HUES6 (cell line): ENCODE measurements around the gene PMVK.

Experiments used
- H3K27ac ChIP-seq: 2 replicates; pipeline ENCODE4 v1.7.0; 2013; ENCODE audit warnings: low read depth, mild to moderate bottlenecking, low read length, inconsistent platforms
- H3K27me3 ChIP-seq: 2 replicates; pipeline ENCODE4 v1.6.1; 2013; ENCODE audit warnings: low read length; ENCODE audit not compliant: control insufficient read depth, insufficient read depth
- H3K36me3 ChIP-seq: 2 replicates; pipeline ENCODE4 v1.6.1; 2013; ENCODE audit warnings: low read length; ENCODE audit not compliant: control insufficient read depth, insufficient read depth
- H3K4me1 ChIP-seq: 2 replicates; pipeline ENCODE4 v1.6.1; 2013; ENCODE audit warnings: low read length; ENCODE audit not compliant: control insufficient read depth, insufficient read depth
- H3K4me3 ChIP-seq: 2 replicates; pipeline ENCODE4 v1.5.1; 2013; ENCODE audit warnings: low read depth, low read length
- H3K9ac ChIP-seq: one replicate; pipeline ENCODE4 v1.6.1; 2013; ENCODE audit warnings: mild to moderate bottlenecking, low read length
- H3K9me3 ChIP-seq: 2 replicates; pipeline ENCODE4 v1.6.1; 2013; ENCODE audit warnings: low read depth, low read length; ENCODE audit not compliant: control insufficient read depth, insufficient read depth

PMVK gene

DNA sequence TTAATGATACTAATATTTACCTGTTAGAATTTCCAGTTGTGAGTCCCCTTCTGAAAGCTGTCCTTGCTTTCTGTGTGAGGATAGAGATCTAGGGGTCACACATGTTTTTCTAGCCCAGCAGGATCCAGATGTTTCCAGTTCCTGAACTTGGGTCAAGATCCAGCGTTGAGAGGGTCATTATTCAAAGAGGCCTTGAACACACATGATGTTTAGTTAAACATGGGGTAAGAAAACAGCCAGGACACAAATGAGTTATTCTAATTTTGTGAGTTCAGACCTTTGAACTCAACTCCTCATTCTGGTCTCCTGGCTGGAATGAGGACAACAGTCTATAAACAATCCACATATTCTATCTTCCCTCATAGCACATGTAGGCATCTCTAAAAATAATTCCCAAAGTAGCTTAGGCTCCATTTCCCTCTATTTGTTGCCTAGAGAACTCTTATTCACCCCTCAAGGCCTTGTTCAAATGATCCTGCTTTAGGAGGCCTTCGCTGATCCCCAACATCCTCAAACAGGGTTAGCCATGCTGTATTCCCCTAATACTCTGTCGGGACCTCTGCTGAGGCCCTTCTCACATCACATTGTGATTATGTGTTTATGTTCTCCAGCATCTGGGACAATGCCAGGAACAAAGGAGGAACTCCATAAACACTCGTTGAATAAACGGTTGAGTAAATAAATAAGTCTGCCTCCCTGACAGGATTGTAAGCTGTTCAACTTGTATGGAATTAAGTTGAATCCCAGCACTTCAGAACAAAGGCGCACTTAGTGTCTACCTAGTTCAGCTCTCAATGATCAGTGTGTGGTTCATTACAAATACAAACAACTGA, 51.4 kb downstream of the PMVK start:
- Histone ChIP-seq H3K27me3 (no peaks in the 10 kb centered on the region), H3K27ac (no peak overlapping the region), H3K4me3 (no peak overlapping the region), H3K36me3 (no peaks in the 10 kb centered on the region), H3K9ac (no peak overlapping the region), H3K9me3 (no peaks in the 10 kb centered on the region), H3K4me1 (peaks cover 7% of the 10 kb centered on the region; the same call in 1 of the 2 replicates)

DNA sequence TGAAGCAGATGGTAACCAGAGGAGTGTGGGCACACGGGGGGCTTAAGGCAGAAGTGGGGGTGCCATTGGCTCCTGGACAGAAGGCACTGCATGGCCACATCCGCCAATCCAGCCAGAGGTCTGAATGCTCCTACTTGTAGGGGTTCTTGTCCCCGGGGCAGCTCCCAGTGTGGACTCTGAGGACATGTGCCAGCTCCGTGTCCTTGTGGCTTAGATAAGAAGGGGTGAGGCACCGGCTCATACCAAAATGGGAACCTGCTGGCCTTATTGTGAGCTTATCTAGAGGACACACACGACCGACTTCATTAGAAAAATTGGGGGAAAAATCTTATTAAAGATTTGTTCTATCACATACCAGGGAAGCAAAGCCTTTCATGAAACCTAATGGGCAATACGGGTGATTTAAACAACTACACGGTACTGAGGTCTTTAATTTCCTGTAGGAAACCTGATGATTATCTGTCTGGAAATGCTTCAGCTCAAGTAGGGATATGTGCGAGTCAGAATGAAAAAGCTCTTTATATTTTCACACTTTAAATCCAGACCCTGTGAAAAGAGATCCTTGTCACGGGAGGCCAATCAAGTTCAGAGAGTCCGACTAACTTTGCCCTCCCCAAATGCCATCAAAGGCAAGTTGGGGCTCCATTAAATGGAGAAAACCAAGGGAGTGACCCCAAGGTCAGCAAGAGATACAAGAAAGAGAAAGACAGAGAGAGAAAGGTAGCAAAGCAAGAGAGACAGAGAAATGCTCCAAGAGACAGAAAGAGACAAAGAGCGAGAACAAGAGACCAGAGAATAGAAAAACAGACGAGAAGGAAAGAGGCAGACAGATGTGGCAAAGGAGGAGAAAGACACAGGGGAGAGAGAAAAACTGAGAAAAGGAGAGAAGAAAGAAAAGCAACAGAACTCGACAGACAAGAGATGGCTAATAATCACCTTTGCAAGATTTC, 52.3 kb downstream of the PMVK start:
- H3K9me3 ChIP-seq, result no peaks in the 10 kb centered on the region
- peaks cover 7% of the 10 kb centered on the region; the same call in 1 of the 2 replicates for H3K4me1 ChIP-seq
- H3K27me3 ChIP-seq, result no peaks in the 10 kb centered on the region
- H3K9ac ChIP-seq, result no peak overlapping the region
- no peaks in the 10 kb centered on the region for H3K36me3 ChIP-seq
- no peak overlapping the region for H3K27ac ChIP-seq
- H3K4me3 ChIP-seq, result no peak overlapping the region

DNA sequence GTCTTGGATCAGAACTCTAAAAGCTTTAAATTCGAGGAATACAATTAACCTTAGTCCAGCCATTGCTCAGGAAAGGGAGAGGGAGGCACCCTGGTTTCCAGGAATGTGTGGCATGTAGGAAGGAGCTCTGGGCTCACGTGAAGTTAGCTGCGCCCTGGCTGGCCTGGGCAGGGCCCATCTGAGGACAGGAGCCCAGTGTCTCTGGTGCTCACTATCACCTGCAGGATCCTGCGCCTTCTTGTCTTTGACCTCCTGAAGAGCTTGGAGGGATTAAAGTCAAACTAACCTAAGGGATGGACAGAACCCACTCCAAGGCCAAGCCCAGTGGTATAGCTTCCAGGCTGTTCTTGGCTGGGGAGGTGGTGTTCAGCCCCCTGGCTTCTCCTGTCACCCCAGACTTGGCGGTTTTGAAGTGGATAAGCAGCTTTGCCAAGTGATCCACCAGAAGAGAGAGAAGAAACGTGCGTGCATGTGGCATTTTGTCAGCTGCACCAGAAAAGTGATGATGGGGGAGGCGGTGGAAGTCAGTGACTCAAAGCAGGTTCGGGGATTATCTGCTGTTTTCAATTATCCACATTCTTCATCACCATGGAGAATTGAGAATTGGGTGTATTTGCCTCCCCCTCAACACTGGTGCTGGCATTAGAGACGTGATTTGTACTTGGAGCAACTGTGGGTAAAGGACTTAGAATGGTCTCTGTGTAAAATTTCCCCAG, 54.5 kb downstream of the PMVK start:
- H3K4me3 ChIP-seq, result no peak overlapping the region
- H3K27me3 ChIP-seq, result no peaks in the 10 kb centered on the region
- H3K27ac ChIP-seq, result no peak overlapping the region
- H3K4me1 ChIP-seq, result peaks cover 7% of the 10 kb centered on the region; the same call in 1 of the 2 replicates
- no peaks in the 10 kb centered on the region for H3K9me3 ChIP-seq
- H3K9ac ChIP-seq, result no peak overlapping the region
- H3K36me3 ChIP-seq, result no peaks in the 10 kb centered on the region

DNA sequence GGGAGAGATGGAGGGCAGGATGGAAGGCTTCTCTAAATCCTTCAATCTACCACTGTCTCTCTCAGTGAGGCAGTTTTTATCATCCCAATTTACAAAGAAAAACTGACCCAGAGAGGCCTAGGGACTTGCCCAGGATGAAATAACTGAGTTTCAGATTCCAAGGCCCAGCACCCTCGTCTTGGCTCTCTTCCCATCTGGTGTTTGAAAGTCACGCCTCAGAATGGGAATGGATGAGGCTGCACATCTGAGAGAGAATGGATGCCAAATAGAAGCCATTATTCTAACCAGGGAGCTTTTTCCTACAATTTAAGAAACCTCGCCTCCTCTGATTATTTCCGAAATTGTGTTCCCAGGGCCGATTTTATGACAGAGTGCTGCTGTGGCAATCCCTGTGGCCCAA, 55.8 kb downstream of the PMVK start:
- Histone ChIP-seq H3K9me3 (no peaks in the 10 kb centered on the region), H3K4me3 (no peak overlapping the region), H3K27ac (no peak overlapping the region), H3K36me3 (no peaks in the 10 kb centered on the region), H3K4me1 (peaks cover 7% of the 10 kb centered on the region; the same call in 1 of the 2 replicates), H3K27me3 (no peaks in the 10 kb centered on the region), H3K9ac (no peak overlapping the region)

DNA sequence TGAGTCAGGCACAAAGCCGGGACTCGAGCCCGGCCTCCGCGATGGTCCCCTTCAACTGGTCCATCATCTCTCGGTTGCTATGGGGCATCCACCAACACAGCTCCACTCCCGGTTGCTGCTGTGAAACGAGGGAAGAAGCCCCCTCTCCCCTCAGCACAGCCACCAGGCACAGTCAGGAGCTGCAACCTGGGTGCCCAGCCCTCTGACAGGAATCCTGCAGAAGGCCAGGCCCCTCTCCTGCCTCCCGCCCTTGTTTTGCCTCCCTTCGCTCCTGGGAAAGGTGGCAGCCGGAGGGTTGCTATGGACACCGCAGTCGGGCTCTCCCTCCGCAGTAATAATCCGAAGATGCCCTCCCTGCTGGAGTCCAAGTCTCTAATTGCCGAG, 57.5 kb downstream of the PMVK start:
- H3K9ac ChIP-seq, result no peak overlapping the region
- no peaks in the 10 kb centered on the region for H3K27me3 ChIP-seq
- no peak overlapping the region for H3K4me3 ChIP-seq
- no peaks in the 10 kb centered on the region for H3K36me3 ChIP-seq
- no peaks in the 10 kb centered on the region for H3K9me3 ChIP-seq
- H3K27ac ChIP-seq, result no peak overlapping the region
- H3K4me1 ChIP-seq, result peaks cover 7% of the 10 kb centered on the region; the same call in 1 of the 2 replicates

DNA sequence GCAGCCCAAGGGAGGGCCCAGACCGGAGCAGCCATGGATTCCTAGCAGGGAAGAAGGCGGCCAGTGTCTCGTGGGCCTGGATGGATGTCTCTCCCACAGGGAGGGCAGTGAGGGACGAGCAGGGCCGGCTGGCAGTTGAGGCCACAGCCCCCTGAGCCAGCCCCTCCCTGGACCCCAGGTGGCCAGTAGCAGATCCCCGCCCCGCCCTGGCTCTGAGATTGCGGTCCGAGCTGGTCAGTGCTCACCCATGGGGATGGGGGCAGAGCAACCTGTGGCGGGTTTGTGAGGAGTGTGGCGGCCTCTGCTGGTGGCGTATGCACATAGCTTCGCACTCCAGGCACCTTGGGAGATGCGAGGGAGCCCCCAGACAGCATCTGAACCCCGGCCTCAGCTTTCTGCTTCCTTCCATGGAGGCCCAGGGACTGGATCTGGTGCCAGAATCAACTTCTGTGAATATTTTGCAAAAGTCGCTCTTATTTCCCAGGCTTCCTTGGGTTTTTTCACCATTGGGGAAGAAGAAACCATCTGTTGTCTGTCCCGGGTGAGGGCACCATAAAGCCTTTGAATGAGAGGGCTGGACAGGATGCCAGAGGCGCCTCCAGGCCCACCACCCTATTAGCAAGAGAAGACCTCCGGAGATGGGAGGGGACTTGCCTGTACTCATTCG, 58.0 kb downstream of the PMVK start:
- Histone ChIP-seq H3K9ac (no peak overlapping the region), H3K9me3 (no peaks in the 10 kb centered on the region), H3K4me1 (peaks cover 7% of the 10 kb centered on the region; the same call in 1 of the 2 replicates), H3K27ac (no peak overlapping the region), H3K4me3 (no peak overlapping the region), H3K27me3 (no peaks in the 10 kb centered on the region), H3K36me3 (no peaks in the 10 kb centered on the region)

DNA sequence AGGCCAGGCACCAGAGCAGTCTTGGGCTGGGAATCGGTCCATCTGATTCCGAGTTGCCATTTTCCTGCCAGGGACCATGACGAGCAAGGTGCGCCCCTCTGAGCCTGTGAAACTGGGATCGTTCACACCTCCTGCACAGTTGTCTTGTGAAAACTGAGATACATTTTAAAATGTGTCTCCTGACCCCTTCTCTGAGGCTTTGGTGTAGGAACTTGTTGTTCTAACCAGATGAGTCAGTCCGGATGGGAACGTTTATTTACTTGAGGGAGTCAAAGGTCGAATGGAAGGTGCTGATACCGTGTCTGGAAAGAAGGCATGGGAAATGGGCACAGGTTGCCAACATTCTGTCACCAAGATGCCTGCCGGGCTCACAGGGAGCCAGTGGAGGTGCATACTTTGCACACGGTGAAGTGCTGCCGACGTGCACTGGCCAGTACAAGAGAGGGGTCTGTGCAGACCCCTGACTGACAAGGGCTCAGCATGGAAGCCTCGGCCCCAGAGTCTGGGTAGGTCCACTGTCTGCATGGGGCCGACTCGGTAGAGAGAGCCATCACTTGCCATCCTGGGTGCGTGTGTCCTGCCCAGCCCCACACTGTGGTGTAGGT, 59.0 kb downstream of the PMVK start:
- peaks cover 7% of the 10 kb centered on the region; the same call in 1 of the 2 replicates for H3K4me1 ChIP-seq
- no peak overlapping the region for H3K27ac ChIP-seq
- H3K4me3 ChIP-seq, result no peak overlapping the region
- no peaks in the 10 kb centered on the region for H3K36me3 ChIP-seq
- no peaks in the 10 kb centered on the region for H3K9me3 ChIP-seq
- H3K9ac ChIP-seq, result no peak overlapping the region
- H3K27me3 ChIP-seq, result no peaks in the 10 kb centered on the region

DNA sequence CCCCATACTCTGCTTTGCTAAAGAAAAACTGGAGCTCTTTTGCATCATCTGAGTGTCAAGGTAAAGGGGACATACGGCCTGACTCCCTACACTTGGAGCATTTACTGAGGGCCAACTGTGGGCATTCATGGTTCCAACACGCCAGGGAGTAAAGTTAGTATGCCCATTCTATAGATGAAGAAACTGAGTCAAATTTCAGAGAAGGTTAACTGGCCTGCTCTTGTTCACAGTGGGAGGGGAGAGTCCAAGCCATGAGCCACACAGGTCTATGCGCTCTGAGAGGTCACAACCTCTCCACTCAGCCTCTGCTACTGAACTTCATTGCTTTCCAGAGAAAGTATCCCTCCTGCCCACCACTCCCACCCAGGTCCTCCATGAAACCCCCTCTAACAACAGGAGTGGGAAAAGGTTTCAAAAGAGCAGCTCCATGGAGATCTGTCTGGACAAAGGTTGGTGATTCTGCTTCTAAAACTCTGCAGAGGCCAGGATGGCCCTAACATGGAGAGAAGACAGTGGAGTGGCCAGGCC, 59.6 kb downstream of the PMVK start:
- H3K9ac ChIP-seq, result no peak overlapping the region
- H3K4me1 ChIP-seq, result peaks cover 5% of the 10 kb centered on the region; the same call in 1 of the 2 replicates
- no peaks in the 10 kb centered on the region for H3K9me3 ChIP-seq
- no peaks in the 10 kb centered on the region for H3K36me3 ChIP-seq
- no peak overlapping the region for H3K27ac ChIP-seq
- H3K4me3 ChIP-seq, result no peak overlapping the region
- no peaks in the 10 kb centered on the region for H3K27me3 ChIP-seq
